GM18526 (cell line): ENCODE results near the gene HMCN1.

ENCODE experiments used
- POLR2A ChIP-seq: IDR thresholded peaks from 3 replicates; pipeline ENCODE4 v1.6.1; 2011; ENCODE audit not compliant: insufficient read length; ENCODE audit errors: extremely low read depth

The HMCN1 gene

GRCh38 chr1:185733818-185734735, at the start of gene HMCN1:
Gene HMCN1 (plus strand): TSS chr1:185734391. CDS start chr1:185734780, 389 bp downstream.
- no peak for TF ChIP-seq POLR2A

- no peak for TF ChIP-seq POLR2A
These were observed 47.1 kb upstream of the HMCN1 start for GRCh38 chr1:185686821-185687778.

GRCh38 chr1:185690527-185690926, 43.7 kb upstream of the HMCN1 start:
- no peak for TF ChIP-seq POLR2A

GRCh38 chr1:185693654-185694053, 40.5 kb upstream of the HMCN1 start:
- no peak for TF ChIP-seq POLR2A

- no peak for TF ChIP-seq POLR2A
These were observed 40.1 kb upstream of the HMCN1 start for GRCh38 chr1:185694081-185694480.

GRCh38 chr1:185695299-185695698, 38.9 kb upstream of the HMCN1 start:
- TF ChIP-seq POLR2A = no peak

GRCh38 chr1:185696422-185697150, 37.6 kb upstream of the HMCN1 start:
- no peak for TF ChIP-seq POLR2A

GRCh38 chr1:185699874-185700273, 34.3 kb upstream of the HMCN1 start:
- TF ChIP-seq POLR2A = no peak

GRCh38 chr1:185701650-185702049, 32.5 kb upstream of the HMCN1 start:
- no peak for TF ChIP-seq POLR2A

GRCh38 chr1:185704181-185704580, 30.0 kb upstream of the HMCN1 start:
- TF ChIP-seq POLR2A = no peak

- TF ChIP-seq POLR2A = no peak
These were observed 18.1 kb upstream of the HMCN1 start for GRCh38 chr1:185716095-185716494.

- TF ChIP-seq POLR2A = no peak
These were observed 15.2 kb upstream of the HMCN1 start for GRCh38 chr1:185719021-185719420.

GRCh38 chr1:185720633-185721272, 13.4 kb upstream of the HMCN1 start:
- TF ChIP-seq POLR2A = no peak

GRCh38 chr1:185721553-185721952, 12.6 kb upstream of the HMCN1 start:
- no peak for TF ChIP-seq POLR2A
